Activated naive CD4-positive, alpha-beta T cell treated with anti-CD3 and anti-CD28 coated beads, Interleukin-2, amount 50 U/mL, for 16 hours (primary cell): ENCODE results near the gene C2orf80.
"Not testable (repeated sequence)": the region's sequence is repeated elsewhere in the genome, so short reads cannot be mapped to it uniquely, and the experiment has no call there.

Experiments used
- DNase-seq: peaks from one replicate; pipeline ENCODE4 v3.0.0-alpha.2; 2020

C2orf80 gene

GRCh38 chr2:208189810-208190503 lies at the start of gene C2orf80:
Gene C2orf80, minus strand, starts transcription at chr2:208190030. Its CDS starts 3,044 bp downstream, at chr2:208186986.
- no peak for DNase-seq

- no peak for DNase-seq
Observed at GRCh38 chr2:208235860-208236259, 46.0 kb upstream of the C2orf80 start.

GRCh38 chr2:208234786-208235185 lies 45.0 kb upstream of the C2orf80 start:
- no peak for DNase-seq

- DNase-seq, result no peak
Observed at GRCh38 chr2:208228476-208228875, 38.6 kb upstream of the C2orf80 start.

GRCh38 chr2:208227581-208228232 lies 37.9 kb upstream of the C2orf80 start:
- DNase-seq, result no peak

- DNase-seq, result no peak
Observed at GRCh38 chr2:208224802-208225201, 35.0 kb upstream of the C2orf80 start.

GRCh38 chr2:208222351-208222750 lies 32.5 kb upstream of the C2orf80 start:
- DNase-seq, result no peak

- not testable (repeated sequence) for DNase-seq
Observed at GRCh38 chr2:208221873-208222272, 32.0 kb upstream of the C2orf80 start.

- no peak for DNase-seq
Observed at GRCh38 chr2:208210688-208211451, 21.0 kb upstream of the C2orf80 start.

- DNase-seq, result no peak
Observed at GRCh38 chr2:208208335-208209085, 18.7 kb upstream of the C2orf80 start.

- no peak for DNase-seq
Observed at GRCh38 chr2:208207769-208208168, 17.9 kb upstream of the C2orf80 start.

GRCh38 chr2:208204166-208204565 lies 14.3 kb upstream of the C2orf80 start:
- no peak for DNase-seq

- DNase-seq, result no peak
Observed at GRCh38 chr2:208195531-208195930, 5.7 kb upstream of the C2orf80 start.

GRCh38 chr2:208192611-208193236 lies 2.9 kb upstream of the C2orf80 start:
- no peak for DNase-seq

- DNase-seq, result no peak
Observed at GRCh38 chr2:208189069-208189809, 591 bp downstream of the C2orf80 start.

- DNase-seq, result no peak
Observed at GRCh38 chr2:208186893-208187292, 2.9 kb downstream of the C2orf80 start.

- DNase-seq, result no peak
Observed at GRCh38 chr2:208186465-208186864, 3.4 kb downstream of the C2orf80 start.

- DNase-seq, result no peak
Observed at GRCh38 chr2:208183972-208184705, 5.7 kb downstream of the C2orf80 start.

- DNase-seq, result no peak
Observed at GRCh38 chr2:208183526-208183925, 6.3 kb downstream of the C2orf80 start.

GRCh38 chr2:208182835-208183234 lies 7.0 kb downstream of the C2orf80 start:
- DNase-seq, result no peak

GRCh38 chr2:208179028-208179609 lies 10.7 kb downstream of the C2orf80 start:
- no peak for DNase-seq
